Glomerular endothelial cell (primary cell): ENCODE measurements around the gene CYP2C9. TPM values are rescaled to one million over a fixed set of nuclear protein-coding genes. Genes with fewer than 3 reads are reported as not detected.

Experiments used
- DNase-seq: peaks from one replicate; pipeline ENCODE4 v3.0.0-alpha.2; 2011; ENCODE audit warnings: low read depth, low spot score; ENCODE audit errors: extremely low read depth
- total RNA-seq: library from RNA; depleted of rRNA; stranded (reverse); fragments of >200 nt; gene quantifications from 2 replicates; pipeline ENCODE4 v1.2.3, GENCODE V29; 2015

Gene CYP2C9
- total RNA-seq, 1 donor from 2014 or later, result not detected

DNA sequence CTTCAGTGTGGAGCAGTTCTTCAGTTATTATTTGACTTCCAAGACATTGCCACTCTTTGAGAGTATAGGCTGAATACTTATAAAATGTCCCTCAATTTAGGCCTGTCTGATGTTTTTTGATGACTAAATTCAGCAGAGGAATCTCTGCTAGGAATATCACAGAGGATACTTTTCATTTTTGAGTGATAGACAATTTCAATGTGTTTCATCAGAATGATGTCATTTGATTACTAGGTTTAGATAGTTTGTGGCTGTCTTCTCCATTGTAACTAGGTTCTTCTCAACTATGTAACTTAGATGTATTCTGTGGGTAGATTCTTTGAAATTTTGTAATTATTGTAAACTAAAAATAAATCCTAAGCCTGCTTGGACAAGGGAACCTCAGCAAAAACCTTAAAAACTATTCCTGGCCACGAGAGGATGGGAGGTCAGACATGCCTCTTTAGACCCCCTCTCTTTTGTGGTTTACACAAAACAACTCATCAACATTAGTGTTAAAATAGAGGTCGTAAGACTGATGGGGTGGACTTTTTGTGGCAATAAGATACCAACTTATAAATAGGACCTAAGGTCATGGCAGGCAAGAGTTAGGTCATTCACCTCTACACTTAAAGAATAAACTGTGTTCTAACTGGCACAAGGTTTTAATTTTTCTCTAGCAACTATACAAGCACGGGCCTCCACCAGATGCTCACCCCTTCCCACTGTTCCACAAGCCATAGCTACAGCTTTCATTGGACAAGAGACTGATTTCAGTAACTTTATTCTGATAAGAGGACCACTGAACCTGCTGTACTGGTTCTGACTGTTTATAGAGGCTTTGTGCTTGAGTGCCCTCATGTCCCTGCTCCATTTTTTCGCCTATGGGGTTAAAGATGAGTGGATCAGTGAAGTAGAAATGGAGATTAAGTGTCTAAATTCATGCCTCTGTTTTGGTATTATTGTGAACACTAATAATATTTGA, 97.2 kb downstream of the CYP2C9 start:
- DNase-seq, result no peak

DNA sequence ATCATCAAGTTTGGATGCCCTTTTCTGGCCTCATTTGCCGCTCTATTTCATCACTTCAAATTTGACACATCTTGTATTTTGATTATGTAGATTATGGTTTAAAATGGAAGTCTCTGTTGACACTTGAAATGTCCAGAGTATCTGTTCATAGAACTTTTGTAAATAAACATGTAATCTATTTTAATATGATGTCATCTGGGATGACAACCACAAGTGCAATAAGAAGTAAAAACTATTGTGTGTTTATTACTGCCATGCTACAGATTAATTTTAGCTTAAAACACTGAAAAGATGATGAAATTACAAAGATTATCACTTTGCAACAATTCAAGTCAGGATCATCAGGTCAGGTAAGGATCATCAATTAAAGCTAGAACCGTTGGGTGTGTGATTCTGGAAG, 100.8 kb downstream of the CYP2C9 start:
- DNase-seq, result no peak

Other genes with a start within 250 kb of the CYP2C9 start
- gene CYP2C19, start 176.0 kb upstream of the CYP2C9 start, total RNA-seq, result not detected in 2 replicates
- gene CYP2C8, start 130.8 kb downstream of the CYP2C9 start, total RNA-seq, result 0.34 TPM in 1 of 2 replicates, not detected in the other